Stimulated activated CD8-positive, alpha-beta memory T cell treated with anti-CD3 and anti-CD28 coated beads, Interleukin-7, amount 100 ng/mL, for 4 hours (primary cell): ENCODE results near the gene SH2D4B.
"Not testable (repeated sequence)": the region's sequence is repeated elsewhere in the genome, so short reads cannot be mapped to it uniquely, and the experiment has no call there.

Experiments
- DNase-seq, 2 donors: peaks; one replicate each; pipeline ENCODE4 v3.0.0-alpha.2; 2020; ENCODE audit warnings: low read depth in 2 of 2

The SH2D4B gene

DNA sequence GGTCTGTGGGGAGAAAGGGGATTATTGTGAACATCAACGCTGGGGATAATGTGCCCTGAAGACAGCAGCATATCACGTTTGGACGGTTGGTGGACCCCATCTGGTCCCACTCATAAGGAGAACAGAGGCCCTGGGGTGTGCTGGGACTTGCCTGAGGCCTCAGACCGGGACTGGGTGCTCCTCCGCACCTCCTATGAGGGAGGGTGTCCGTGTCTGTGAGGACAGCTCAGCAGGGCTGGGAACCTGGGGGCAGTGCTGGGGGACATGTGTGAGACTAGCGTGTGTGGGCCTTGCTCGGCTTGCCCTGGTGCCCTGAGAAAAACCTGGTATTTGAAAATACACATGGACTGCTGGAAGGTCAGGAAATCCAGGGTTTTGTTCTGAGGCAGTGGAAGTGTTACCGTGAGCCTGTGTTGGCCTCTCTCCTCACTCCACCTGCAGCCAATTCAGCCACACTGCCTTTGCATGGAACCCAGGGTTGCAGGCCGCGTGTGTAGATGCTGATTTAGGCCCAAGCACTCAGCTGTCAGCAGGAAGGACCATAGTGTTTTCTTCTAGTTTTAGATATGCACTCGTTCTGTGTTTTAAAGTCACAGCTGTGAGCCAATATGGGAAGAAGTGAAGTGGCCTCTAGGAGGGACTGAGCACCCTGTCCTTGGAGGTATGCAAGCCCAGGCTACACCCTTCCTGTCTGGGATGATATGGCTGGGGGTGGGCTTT is 13.4 kb upstream of the SH2D4B start:
- no peak for DNase-seq

- no peak for DNase-seq
Measured at GRCh38 chr10:80526218-80526617, 11.5 kb upstream of the SH2D4B start.

DNA sequence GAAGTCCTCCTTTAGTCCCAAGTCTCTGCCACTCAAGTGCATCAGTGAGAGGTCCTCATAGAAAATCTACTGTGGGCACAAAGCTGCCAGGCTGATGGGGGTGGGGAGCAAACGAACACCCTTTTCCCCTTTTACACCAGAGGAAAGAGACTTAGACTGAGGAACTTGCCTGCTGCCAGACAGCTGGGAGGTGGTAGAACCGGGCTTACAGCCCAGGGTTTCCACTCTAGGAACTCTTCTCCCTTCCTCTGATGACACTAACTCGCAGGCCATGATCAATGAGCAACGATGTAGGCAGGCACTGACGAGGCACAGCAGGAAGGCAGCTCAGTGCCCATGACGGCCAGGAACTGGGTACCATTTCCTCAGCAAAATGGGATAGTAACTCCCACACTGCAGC is 11.0 kb upstream of the SH2D4B start:
- no peak for DNase-seq

DNA sequence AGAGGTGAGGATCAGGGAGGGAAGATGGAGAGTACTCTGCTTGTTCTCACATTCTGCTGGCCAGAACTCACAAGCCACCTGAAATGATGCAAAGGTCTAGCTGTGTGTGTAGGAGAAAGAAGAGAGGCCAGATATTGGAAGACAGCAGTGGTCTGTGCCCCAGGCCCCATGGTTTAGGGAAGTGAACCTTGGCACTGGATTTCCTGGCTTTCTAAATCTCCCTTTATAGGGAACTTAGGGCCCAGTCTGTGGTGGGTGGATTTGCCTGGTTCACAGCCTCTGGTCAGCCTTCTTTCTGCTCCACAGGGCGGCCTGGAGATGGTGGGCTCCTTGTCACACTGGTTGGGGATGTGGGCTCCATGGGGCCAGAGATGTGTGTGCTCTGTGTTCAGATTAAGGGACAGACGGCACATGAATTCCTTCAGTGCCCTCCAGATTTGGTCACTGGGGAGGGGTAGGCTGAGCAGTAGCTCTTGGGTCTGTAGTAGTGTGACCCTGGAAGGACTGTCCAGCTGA is 9.5 kb upstream of the SH2D4B start:
- DNase-seq: no peak

- no peak for DNase-seq
Measured at GRCh38 chr10:80528901-80529300, 8.8 kb upstream of the SH2D4B start.

DNA sequence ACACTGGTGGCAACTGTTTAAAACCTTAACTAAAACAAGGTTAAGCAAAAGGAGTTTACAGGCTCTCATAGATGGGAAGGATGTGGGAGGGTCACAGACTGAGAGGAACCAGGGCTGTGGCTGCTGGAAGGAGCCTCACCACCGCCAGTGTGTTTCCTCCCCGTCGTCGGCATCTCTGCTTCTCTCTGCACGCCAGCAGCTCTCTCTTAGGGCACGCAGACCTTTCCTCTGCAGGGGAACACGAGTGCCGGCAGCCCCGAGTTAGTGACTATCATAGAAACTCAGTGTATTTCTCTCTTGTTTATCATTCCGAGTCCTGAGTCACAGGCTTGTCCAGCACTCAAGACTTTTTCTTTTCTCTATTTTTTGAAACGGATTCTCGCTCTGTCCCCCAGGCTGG is 8.1 kb upstream of the SH2D4B start:
- peak; percentile 16 to 25 for DNase-seq

GRCh38 chr10:80530251-80530650 is 7.5 kb upstream of the SH2D4B start:
- no peak for DNase-seq

DNA sequence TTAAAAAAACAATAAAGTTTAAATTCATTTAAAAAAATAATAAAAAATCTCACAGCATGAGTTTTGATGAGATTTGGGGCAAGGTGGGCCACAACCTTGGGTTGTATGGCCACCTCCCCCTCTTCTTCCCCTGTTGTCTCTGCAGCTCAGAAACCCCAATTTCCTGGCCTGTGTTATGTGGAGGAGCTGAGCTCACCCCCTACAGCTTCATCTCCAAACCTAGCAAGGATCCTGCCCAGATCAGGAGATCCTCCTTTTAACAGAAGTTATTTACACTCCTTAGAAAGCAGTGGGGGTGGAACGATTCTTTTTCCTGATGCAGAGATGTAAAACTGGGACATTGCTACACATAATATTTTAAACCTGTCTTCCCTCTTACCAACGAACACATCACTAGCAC is 6.9 kb upstream of the SH2D4B start:
- DNase-seq: no peak

- DNase-seq: no peak
Measured at GRCh38 chr10:80532571-80532970, 5.1 kb upstream of the SH2D4B start.

DNA sequence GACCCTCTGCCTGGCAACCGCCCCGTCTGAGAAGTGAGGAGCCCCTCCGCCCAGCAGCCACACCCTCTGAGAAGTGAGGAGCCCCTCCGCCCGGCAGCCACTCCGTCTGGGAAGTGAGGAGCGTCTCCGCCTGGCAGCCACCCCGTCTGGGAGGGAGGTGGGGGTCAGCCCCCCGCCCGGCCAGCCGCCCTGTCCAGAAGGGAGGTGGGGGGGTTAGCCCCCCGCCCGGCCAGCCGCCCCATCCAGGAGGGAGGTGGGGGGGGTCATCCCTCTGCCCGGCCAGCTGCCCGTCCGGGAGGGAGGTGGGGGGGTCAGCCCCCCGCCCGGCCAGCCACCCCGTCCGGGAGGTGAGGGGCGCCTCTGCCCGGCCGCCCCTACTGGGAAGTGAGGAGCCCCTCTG is 3.6 kb upstream of the SH2D4B start:
- not testable (repeated sequence) for DNase-seq

DNA sequence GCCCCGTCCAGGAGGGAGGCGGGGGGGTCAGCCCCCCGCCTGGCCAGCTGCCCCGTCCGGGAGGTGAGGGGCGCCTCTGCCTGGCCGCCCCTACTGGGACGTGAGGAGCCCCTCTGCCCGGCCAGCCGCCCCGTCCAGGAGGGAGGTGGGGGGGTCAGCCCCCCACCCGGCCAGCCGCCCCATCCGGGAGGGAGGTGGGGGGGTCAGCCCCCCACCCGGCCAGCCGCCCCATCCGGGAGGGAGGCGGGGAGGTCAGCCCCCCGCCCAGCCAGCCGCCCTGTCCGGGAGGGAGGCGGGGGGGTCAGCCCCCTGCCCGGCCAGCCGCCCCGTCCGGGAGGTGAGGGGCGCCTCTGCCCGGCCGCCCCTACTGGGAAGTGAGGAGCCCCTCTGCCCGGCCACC is 3.1 kb upstream of the SH2D4B start:
- DNase-seq: not testable (repeated sequence)

DNA sequence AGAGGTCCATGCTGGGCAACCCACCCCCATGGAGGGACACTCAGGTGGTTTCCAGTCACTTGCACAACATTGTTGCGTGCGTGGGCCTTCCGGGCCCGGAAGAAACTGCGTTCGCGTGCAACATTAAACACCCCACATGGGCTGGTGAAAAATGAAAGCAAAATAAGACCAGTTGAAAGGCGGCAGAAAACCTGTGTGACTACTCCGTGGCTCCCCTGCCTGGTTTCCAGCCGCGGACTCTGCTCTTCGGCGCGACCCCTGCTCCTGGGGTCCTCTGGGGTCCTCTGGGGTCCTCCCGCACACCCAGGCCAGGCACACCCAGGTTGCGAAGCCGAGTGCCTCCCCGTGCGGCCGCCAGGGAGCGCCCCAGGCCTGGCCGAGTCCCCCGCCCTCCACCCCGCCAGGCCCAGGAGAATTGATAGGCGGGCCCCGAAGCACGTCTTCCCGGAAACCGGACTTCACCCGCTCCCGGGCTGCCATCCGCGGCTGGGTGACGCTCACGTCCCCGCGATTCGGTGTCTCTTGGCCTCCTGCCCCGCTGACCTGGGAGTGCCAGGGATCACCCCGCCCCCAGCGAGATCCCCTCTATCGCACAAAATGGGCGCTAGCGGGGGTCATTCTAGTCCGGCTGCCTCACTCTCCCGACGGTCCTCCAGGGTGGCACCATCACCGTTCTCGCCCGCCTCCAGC is 1.9 kb upstream of the SH2D4B start:
- DNase-seq: peak; percentile 44 to 68

- no peak for DNase-seq
Measured at GRCh38 chr10:80536361-80536835, 1.3 kb upstream of the SH2D4B start.

DNA sequence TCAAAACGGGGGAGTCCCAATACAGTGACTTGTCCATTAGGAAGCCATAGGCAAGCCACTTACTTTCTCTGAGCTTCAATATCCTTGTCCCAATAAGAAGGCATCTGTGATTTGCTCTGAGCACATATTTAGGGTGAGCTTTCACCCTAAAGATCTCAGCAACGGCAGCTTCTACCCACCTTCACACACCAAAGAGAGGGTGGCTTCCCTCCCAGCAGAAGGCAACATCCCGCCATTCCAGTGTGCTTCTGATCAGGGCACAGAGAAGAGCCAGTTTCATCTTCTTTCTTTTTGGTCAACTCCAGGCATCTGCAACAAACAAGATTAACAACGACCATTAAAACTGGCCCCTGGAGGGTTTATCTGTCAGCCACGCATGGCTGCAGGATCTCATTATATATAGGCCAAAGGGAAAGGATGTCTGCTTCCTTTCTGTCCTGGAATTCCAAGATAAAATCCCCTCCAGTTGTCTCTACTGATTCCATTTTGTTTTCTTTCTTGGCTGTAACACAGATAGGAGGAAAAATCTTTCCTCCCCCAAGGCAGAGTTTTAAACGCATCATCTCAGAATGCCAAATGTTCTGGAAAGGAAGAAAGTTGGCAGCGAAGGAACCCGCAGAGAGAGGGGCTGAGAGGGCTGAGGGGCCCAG is 491 bp upstream of the SH2D4B start:
- no peak for DNase-seq

GRCh38 chr10:80538481-80539185 is 931 bp downstream of the SH2D4B start:
- DNase-seq: no peak

GRCh38 chr10:80539421-80540031 is 1.8 kb downstream of the SH2D4B start:
- no peak for DNase-seq

- no peak for DNase-seq
Measured at GRCh38 chr10:80540136-80540535, 2.4 kb downstream of the SH2D4B start.

- DNase-seq: no peak
Measured at GRCh38 chr10:80540618-80540980, 2.9 kb downstream of the SH2D4B start.

- DNase-seq: no peak
Measured at GRCh38 chr10:80540981-80541750, 3.5 kb downstream of the SH2D4B start.

DNA sequence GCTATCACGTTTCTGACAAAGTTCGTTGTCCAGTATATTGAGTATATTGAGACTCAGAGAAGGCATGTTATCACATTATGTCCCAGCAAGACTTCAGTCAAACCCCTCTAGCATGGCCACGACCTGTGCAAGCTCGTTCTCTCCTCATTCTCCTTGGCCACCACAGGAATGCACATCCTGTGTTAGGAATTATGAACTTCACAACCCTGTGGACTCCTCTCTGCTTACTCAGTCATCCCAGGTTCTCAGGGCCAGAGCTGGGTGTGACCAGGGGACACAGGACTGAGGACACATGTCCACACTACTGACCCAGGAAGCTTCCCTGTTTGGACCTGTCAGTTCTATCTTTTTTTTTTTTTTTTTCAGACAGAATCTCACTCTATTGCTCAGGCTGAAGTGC is 4.4 kb downstream of the SH2D4B start:
- DNase-seq: no peak
